GM21576 (cell line): ENCODE data around the gene LSM4.

Experiments
- ATAC-seq: cut with Tn5 transposase; IDR thresholded peaks from one replicate; pipeline ENCODE4 v1.9.1; 2021; ENCODE audit warnings: mild to moderate bottlenecking, moderate library complexity; ENCODE audit not compliant: unreplicated experiment

LSM4 gene

DNA sequence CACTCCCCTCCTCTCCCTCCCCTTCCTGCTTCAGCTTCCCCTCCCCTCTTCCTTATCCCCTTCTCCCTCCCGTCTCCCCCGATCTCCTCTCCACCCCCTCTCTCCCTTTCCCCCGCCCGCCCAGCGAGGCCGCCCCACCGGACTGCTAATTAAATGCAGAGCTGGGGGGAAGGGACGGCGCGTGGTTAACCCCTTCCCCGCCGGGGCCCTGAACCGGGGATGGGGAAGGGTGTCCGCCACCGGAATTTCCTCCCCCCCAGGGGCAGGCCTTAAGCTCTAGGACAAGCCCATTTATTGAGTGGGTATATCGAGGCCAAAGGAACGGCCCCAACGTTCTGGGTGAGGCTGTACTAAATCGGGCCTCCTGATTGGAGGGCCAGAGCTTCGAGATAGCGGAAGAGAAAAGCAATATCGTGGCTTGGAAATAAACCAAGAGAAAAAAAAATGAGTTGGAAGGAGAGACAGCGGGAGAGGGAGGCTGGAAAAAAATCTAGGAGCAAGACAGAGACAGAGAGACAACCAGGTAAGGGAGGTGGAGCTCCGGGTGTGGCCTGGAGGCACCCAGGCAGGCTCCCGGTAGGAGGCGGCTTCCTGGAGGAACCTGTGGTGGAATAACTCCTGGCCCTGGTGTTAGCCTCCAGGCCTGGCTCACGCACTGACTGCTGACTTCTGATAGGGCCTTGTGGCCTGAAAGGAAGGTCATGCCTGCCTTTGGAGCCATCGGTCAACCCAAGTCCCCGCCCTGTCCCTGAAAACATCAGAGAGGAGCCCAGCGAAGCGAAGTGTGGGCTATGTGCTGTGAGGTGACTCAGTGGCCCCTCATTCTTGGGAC is 29.9 kb downstream of the LSM4 start:
- no peak for ATAC-seq

GRCh38 chr19:18292462-18292809 is 30.4 kb downstream of the LSM4 start:
- no peak for ATAC-seq

GRCh38 chr19:18291590-18292461 is 31.1 kb downstream of the LSM4 start:
- peak; percentile 51 for ATAC-seq

DNA sequence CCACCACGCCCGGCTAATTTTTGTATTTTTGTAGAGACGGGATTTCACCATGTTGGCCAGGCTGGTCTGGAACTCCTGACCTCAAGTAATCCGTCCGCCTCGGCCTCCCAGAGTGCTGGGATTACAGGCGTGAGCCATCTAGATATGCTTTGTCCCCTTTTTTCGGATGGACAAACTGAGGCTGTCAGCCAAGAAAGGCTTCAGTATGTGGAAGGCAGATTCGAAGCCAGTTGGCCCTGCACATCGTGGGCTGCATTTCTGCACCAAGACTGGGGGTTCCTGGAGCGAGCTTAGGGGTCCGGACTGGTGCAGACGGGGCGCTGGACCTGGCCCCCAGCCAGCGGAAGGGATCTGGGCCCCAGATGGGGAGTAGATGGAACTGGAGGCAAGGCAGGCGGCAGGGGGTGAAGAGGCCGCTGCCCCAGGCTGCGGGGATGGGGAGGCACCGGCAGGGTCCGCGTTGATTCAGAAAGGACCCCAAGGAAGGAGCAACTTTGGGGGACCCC is 31.8 kb downstream of the LSM4 start:
- ATAC-seq, result peak; percentile 7

GRCh38 chr19:18290302-18291018 is 32.4 kb downstream of the LSM4 start:
- ATAC-seq, result no peak

- no peak for ATAC-seq
These were observed 33.2 kb downstream of the LSM4 start for GRCh38 chr19:18289471-18290301.

GRCh38 chr19:18287836-18288772 is 34.8 kb downstream of the LSM4 start:
- ATAC-seq, result no peak

DNA sequence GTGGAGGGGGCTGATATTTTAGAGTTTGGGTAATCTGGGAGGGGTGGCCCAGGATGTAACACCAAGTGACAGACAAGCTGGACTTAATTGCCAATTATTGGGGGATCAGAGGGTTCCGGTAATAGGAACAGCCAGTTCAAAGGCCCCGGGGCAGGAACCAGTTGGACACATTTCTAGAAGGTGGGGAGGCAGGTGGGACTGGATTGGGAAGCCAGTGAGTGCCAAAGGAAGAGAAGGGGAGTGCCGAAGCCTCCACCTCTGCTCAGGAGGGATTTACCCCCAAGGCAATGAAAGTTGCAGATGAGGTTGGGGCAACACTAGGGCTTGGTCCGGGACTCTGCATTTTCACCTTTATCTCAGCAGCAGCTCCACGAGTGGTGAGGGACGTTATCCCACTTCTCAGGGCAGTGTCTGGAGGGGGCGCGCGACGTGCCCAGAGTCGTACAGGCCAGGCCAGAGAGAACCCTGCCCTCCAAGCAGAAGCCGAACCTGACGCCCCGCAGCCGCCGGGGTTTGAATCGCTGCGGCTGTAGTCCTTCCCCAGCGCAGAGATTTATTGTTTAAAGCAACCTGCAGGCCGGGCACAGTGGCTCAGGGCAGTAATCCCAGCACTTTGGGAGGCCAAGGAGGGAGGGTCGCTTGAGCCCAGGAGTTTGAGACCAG is 35.8 kb downstream of the LSM4 start:
- no peak for ATAC-seq

GRCh38 chr19:18284712-18285360 is 38.0 kb downstream of the LSM4 start:
- ATAC-seq, result no peak

- no peak for ATAC-seq
These were observed 39.5 kb downstream of the LSM4 start for GRCh38 chr19:18283338-18283737.

DNA sequence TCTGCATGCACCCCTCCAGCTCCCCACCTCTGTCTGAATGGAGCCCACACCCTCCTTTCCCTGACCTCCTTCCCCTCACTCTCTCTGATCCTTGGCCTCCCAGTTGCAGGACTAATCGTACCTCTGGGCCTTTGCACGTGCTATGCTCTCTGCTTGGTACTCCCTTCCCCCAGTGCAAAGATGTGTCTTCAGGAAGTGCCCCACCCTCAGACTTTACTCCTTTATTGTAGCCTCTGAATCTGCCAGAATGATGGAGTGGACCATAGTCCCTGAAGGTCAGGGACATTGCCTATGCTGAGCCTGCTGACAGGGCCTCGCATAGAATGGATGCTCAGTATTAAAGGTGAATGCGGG is 40.1 kb downstream of the LSM4 start:
- no peak for ATAC-seq

DNA sequence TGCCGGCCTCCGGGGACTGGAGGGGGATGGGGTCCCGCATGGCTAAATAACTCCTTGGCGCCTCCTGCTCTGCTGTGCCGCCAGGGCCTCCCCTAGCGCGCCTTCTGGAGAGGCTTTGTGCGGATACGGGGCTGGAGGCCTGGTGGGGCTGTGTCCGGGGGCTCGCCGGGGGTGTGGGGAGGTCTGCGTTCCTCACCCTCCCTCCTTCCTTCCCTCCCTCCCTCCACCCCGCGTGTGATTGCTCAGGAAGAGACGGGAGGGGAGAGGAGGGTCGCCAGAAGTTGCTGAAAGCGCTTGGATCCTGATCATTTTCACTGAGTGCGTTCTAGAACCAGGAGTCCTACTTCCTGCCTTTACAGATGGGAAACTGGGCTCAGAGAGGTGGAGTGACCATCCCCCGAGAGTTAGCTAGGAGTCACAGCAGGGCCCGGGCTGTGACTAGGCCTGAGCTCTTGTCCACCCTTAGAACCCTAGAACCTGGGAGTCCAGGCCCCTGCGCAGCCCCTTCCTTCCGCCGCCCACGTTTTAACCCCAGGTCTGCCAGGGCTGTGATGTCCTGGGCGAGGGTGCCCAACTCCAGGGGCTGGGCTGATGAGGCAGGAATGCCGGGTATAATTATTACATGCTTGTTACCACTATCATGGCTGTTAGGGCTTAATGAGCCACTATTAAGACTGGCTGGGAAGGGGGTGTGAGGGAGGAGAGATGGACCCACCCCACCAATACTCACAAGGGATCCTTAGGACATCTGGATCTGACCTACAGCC is 40.7 kb downstream of the LSM4 start:
- ATAC-seq, result no peak

DNA sequence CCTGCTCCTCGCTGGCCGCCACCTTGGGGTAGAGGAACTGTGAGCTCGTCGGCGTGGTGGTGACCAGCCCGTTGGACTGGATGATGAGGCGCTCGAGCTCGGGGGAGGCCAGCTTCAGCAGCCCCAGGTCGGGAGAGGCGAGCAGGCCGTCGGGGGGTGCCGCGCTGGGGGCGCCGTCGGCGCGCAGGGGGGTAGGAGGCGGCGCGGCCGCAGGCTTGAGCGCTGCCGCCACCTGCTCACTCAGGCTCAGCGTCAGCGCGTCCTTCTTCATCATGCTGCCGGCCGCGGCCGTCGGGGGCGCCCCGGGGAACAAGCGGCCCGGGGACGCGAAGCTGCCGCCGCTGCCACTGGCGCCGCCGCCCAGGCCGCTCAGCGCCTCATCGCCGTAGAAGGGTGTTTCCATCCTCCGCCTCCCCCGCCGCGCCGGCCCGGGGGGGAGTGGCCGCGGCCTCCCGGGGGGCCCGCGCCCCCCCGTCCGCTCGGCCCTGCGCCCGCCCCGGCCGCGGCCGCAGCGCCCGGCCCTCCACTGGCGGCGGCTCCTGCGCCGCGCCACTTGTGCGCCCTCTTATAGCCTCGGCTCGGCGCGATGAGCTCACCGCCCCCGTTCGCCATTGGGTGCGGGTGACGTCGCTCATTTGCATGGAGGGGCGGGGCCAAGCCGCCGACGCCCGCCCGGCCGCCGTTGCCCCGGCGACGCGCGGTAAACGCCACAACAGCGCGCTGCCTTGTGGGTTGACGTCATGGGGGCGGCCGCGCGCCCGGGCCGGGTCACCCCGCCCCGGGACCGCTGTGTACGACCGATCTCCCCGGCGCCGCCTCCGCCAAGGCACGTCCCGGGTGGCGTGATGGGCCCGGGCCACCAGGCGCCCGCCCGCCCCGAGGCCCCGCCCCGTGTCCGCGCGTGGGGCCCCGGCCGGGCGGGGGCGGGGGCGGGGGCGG is 41.5 kb downstream of the LSM4 start, which contains the start of gene JUND:
Gene JUND, minus strand, starts transcription at position 541 of the 939 bp plus-strand sequence. Its CDS starts 138 bp downstream, at position 403.
- peak; percentile 48 for ATAC-seq

GRCh38 chr19:18280247-18281081 is 42.4 kb downstream of the LSM4 start:
- no peak for ATAC-seq

GRCh38 chr19:18279516-18280246 is 43.2 kb downstream of the LSM4 start:
- peak; percentile 19 for ATAC-seq
